ENCODE results near the gene TUNAR. TPM values are rescaled to one million over a fixed set of nuclear protein-coding genes. Genes with fewer than 3 reads are reported as not detected.

Gene TUNAR
- total RNA-seq, 1 donor: not detected

GRCh38 chr14:95935228-95935822, 58.7 kb downstream of the TUNAR start:
- DNase-seq (ENCODE audit: low read depth): peak; percentile 39
- TF ChIP-seq CTCF (IDR thresholded peaks at IDR 0.05; ENCODE audit: insufficient read depth, low read depth, low read length): no peak
- H3K4me3 ChIP-seq (ENCODE audit: low read depth, low read length): no peak overlapping the region

- TF ChIP-seq CTCF (IDR thresholded peaks at IDR 0.05; ENCODE audit: insufficient read depth, low read depth, low read length): no peak
- DNase-seq (ENCODE audit: low read depth): no peak
- no peak overlapping the region for H3K4me3 ChIP-seq (ENCODE audit: low read depth, low read length)
These were observed 59.4 kb downstream of the TUNAR start for GRCh38 chr14:95936041-95936440.

GRCh38 chr14:95939335-95939734, 62.7 kb downstream of the TUNAR start:
- DNase-seq (ENCODE audit: low read depth): no peak
- H3K4me3 ChIP-seq (ENCODE audit: low read depth, low read length): no peak overlapping the region
- TF ChIP-seq CTCF (IDR thresholded peaks at IDR 0.05; ENCODE audit: insufficient read depth, low read depth, low read length): no peak

- no peak for DNase-seq (ENCODE audit: low read depth)
- TF ChIP-seq CTCF (IDR thresholded peaks at IDR 0.05; ENCODE audit: insufficient read depth, low read depth, low read length): no peak
- no peak overlapping the region for H3K4me3 ChIP-seq (ENCODE audit: low read depth, low read length)
These were observed 65.3 kb downstream of the TUNAR start for GRCh38 chr14:95941897-95942296.

GRCh38 chr14:95943699-95944098, 67.1 kb downstream of the TUNAR start:
- DNase-seq (ENCODE audit: low read depth): no peak
- no peak overlapping the region for H3K4me3 ChIP-seq (ENCODE audit: low read depth, low read length)
- no peak for TF ChIP-seq CTCF (IDR thresholded peaks at IDR 0.05; ENCODE audit: insufficient read depth, low read depth, low read length)

GRCh38 chr14:95944462-95944861, 67.8 kb downstream of the TUNAR start:
- no peak for DNase-seq (ENCODE audit: low read depth)
- no peak for TF ChIP-seq CTCF (IDR thresholded peaks at IDR 0.05; ENCODE audit: insufficient read depth, low read depth, low read length)
- H3K4me3 ChIP-seq (ENCODE audit: low read depth, low read length): no peak overlapping the region

- no peak for DNase-seq (ENCODE audit: low read depth)
- TF ChIP-seq CTCF (IDR thresholded peaks at IDR 0.05; ENCODE audit: insufficient read depth, low read depth, low read length): no peak
- H3K4me3 ChIP-seq (ENCODE audit: low read depth, low read length): no peak overlapping the region
These were observed 70.2 kb downstream of the TUNAR start for GRCh38 chr14:95946867-95947266.

All from fibroblast of villous mesenchyme (primary cell).